ENCODE measurements around the gene PDE7B. TPM values are rescaled to one million over a fixed set of nuclear protein-coding genes. Genes with fewer than 3 reads are reported as not detected.
A peak's percentile ranks its signal among the peaks of the same experiment; 100 is the strongest.

PDE7B gene
- total RNA-seq, 2 donors from 2014 or later: 9.0 to 11.2 TPM

DNA sequence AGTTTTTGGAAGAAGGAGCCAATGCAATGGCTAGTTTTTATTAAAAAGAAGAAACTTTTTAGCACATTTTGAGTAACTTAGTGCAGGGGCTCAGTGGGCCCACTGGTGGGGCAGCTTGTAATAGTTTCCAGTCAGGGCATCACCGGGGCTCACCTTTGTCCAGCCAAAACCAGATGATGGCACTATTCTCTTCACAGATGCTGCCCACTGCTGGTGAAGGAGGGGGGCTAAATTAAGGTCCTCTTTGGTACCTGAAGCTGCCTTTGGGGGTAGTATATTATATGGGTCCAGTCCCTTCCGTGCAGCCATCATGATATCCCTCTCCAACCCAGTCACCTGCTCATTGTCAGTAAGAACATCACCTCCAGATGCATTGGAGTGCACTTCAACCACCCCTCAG is 182.9 kb downstream of the PDE7B start:
- TF ChIP-seq, protein P1, sequence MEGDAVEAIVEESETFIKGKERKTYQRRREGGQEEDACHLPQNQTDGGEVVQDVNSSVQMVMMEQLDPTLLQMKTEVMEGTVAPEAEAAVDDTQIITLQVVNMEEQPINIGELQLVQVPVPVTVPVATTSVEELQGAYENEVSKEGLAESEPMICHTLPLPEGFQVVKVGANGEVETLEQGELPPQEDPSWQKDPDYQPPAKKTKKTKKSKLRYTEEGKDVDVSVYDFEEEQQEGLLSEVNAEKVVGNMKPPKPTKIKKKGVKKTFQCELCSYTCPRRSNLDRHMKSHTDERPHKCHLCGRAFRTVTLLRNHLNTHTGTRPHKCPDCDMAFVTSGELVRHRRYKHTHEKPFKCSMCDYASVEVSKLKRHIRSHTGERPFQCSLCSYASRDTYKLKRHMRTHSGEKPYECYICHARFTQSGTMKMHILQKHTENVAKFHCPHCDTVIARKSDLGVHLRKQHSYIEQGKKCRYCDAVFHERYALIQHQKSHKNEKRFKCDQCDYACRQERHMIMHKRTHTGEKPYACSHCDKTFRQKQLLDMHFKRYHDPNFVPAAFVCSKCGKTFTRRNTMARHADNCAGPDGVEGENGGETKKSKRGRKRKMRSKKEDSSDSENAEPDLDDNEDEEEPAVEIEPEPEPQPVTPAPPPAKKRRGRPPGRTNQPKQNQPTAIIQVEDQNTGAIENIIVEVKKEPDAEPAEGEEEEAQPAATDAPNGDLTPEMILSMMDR (IDR thresholded peaks at IDR 0.05): no peak
- Histone ChIP-seq H3K36me3 (no peaks in the 10 kb centered on the region), H3K4me3 (no peak overlapping the region), H3K27me3 (no peaks in the 10 kb centered on the region), H3K27ac (peak overlapping the region in 1 of 2 donors; percentile 11), H3K4me1 (peaks cover 0 to 47% of the 10 kb centered on the region in 2 donors), H3K9me3 (no peaks in the 10 kb centered on the region)
- DNase-seq (ENCODE audit: low spot score): no peak

DNA sequence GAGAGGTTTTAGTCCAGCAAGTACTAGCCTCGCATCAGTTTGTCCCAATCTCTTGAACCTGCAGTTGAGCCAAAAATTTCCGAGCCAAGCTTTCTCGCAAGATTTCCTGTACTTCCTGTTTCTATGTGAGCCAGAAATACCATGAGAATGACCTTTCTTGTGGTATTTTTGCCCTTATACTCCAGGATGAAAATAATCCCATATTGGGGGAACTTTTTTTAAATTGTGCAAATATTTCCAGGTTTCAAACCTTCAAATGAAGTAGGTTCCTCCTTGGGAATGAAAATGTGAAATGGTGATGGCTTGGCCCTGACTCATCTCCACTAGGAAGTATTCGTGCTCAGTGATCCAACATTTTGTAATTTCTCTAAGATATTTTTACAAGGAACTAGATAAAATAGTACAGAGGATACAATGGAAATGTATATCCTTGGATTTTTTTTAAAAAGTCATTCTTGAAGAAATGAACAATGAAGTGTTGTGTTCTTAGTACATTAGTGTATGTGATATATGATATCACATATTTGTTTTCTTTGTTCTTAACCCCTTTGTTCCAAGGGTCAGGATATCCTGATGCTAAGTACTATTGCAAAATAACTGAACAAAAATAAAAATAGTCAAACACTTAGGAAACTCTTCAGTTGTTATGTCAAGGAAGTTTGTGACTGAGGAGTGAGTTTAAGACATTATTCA is 184.0 kb downstream of the PDE7B start:
- H3K27me3 ChIP-seq: no peaks in the 10 kb centered on the region
- H3K27ac ChIP-seq: peak overlapping the region; percentile 75 to 82
- H3K36me3 ChIP-seq: no peaks in the 10 kb centered on the region
- H3K9me3 ChIP-seq: no peaks in the 10 kb centered on the region
- TF ChIP-seq, protein P1 (IDR thresholded peaks at IDR 0.05): no peak
- H3K4me3 ChIP-seq: no peak overlapping the region
- no peak for DNase-seq (ENCODE audit: low spot score)
- H3K4me1 ChIP-seq: peaks cover 0 to 57% of the 10 kb centered on the region in 2 donors

DNA sequence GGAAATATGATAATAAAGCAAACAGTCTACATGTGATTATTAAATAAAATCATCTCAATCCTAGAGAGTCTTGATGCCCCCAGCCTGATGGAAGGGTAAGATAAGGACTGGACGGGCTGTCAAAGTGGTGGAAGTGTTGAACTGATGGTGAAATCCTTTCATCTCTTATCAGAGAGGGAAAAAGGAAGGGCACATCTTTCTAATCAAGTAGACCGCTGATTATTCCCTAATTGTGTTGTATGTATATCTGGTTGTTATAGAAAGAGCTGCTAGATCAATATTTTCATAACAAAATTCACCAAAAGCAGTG is 184.5 kb downstream of the PDE7B start:
- Histone ChIP-seq H3K27me3 (no peaks in the 10 kb centered on the region), H3K36me3 (no peaks in the 10 kb centered on the region), H3K27ac (peak overlapping the region; percentile 75 to 82), H3K4me1 (peaks cover 0 to 61% of the 10 kb centered on the region in 2 donors), H3K4me3 (no peak overlapping the region), H3K9me3 (no peaks in the 10 kb centered on the region)
- TF ChIP-seq, protein P1 (IDR thresholded peaks at IDR 0.05): no peak
- no peak for DNase-seq (ENCODE audit: low spot score)

GRCh38 chr6:136036601-136037000 is 185.1 kb downstream of the PDE7B start:
- Histone ChIP-seq H3K36me3 (no peaks in the 10 kb centered on the region), H3K4me3 (no peak overlapping the region), H3K27ac (peak overlapping the region; percentile 75 to 82), H3K9me3 (no peaks in the 10 kb centered on the region), H3K27me3 (no peaks in the 10 kb centered on the region), H3K4me1 (peaks cover 0 to 61% of the 10 kb centered on the region in 2 donors)
- TF ChIP-seq, protein P1 (IDR thresholded peaks at IDR 0.05): no peak
- no peak for DNase-seq (ENCODE audit: low spot score)

DNA sequence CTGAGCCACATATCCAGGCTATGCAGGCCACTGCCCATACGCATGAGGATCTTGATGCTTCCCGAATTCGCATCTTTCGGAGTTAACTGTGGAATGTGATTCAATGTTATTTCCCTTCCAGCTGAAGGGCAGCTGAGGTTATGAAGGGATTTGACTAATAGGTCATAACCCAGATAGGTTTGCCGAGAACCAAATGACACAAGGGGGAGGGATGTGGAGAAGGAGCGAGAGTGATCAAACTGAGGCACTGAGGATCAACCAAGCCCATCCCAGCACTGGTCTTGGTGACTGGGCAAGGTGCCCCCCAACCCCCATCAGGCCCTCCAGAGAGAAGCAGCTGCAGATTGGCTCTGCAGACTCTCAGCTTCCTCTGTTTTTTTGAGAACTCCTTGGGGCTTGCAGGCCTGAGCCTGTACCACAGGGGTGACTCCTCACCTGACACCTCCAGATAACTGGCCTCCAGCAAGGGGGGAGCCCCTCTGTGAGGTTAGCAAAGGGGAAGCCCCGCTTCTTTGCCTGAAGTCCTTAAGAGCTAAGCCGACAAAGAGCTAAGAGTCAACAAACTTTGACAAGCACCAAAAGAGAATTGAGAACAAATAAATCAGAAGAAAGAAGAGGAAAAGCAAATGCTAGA is 185.9 kb downstream of the PDE7B start:
- peak overlapping the region; percentile 22 to 50 for H3K4me3 ChIP-seq
- no peaks in the 10 kb centered on the region for H3K36me3 ChIP-seq
- H3K4me1 ChIP-seq: peaks cover 0 to 61% of the 10 kb centered on the region in 2 donors
- H3K27me3 ChIP-seq: no peaks in the 10 kb centered on the region
- H3K9me3 ChIP-seq: no peaks in the 10 kb centered on the region
- peak overlapping the region; percentile 75 to 82 for H3K27ac ChIP-seq
- TF ChIP-seq, protein P1 (IDR thresholded peaks at IDR 0.05): no peak
- DNase-seq (ENCODE audit: low spot score): no peak

All from right atrium auricular region (tissue), 2 donors.